ENCODE results near the gene DCLK1.

Gene DCLK1

GRCh38 chr13:35720690-35721554 lies 410.3 kb downstream of the DCLK1 start:
- DNase-seq (ENCODE audit: low spot score), result peak; percentile 9
- no peak for FAIRE-seq

- FAIRE-seq (no peak), DNase-seq (ENCODE audit: low spot score) (no peak)
Measured at GRCh38 chr13:35720290-35720689, 410.9 kb downstream of the DCLK1 start.

All from RCC 7860 (cell line).